H7 (cell line): ENCODE data around the gene ACP4. TPM values are rescaled to one million over a fixed set of nuclear protein-coding genes. Genes with fewer than 3 reads are reported as not detected.
A peak's percentile ranks its signal among the peaks of the same experiment; 100 is the strongest.
"Not testable (repeated sequence)": the region's sequence is repeated elsewhere in the genome, so short reads cannot be mapped to it uniquely, and the experiment has no call there.

Experiments used
- DNase-seq: peaks from one replicate; pipeline ENCODE4 v3.0.0; 2012
- H3K27me3 ChIP-seq: 2 replicates; pipeline ENCODE4 v1.6.0; 2011; ENCODE audit warnings: mild to moderate bottlenecking, low read length; ENCODE audit not compliant: control insufficient read depth, insufficient read depth
- H3K36me3 ChIP-seq: replicated peaks from 2 replicates; pipeline ENCODE4 v1.5.1; 2011; ENCODE audit warnings: low read length; ENCODE audit not compliant: control insufficient read depth, insufficient read depth
- H3K4me3 ChIP-seq: 2 replicates; pipeline ENCODE4 v1.5.1; 2011; ENCODE audit warnings: low read depth, mild to moderate bottlenecking, control low read depth, low read length, moderate library complexity; ENCODE audit not compliant: insufficient read depth
- total RNA-seq: library from RNA; depleted of rRNA; stranded (reverse); fragments of >200 nt; shearing (Covaris generic); gene quantifications from 2 replicates; pipeline ENCODE4 v1.2.3, GENCODE V29; 2014

The ACP4 gene
- total RNA-seq, 1 experiment from 2014 or later: not detected

DNA sequence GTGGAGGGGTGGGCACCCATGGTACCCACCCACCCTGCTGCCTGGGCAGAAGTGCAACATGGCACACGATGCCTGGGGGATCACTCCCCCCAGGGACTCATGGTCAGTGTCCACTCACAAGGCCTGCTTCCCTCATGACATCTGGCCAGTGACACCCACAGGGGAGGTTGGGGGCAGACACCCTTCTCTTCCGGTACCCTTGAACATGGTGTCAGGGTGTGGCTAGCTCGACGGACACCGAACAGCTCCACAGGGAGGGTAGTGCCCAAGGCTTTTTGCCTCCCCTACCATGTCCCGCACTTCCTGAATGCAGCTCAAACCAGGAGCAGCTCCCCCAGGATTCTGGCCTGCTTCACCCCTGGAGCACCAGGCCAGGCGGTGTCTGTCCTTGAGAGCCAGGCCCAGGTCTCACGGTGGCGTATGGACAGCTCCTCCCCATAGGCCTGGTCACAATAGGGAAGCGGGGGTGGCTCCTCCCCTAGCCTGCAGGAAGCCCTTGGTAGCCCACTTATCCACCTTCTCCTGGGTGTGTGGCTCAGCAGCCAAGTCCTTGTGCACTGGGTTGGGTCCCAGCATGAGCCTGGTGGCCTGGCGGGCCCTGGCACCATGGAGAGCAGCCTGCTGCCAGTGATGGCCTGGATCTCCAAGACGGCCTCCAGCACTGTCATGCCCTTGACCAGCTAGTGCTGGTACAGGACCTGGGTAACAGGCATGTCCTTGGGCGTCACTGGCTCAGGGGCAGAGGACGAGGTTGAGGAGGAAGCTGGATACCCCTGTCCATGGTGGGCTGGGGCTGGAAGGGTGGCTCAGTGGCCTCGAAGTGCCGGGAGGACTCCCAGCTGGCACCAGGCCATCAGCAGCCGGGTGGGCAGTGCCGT lies 7.8 kb downstream of the ACP4 start:
- H3K27me3 ChIP-seq: no peaks in the 10 kb centered on the region
- H3K36me3 ChIP-seq: peaks cover 41% of the 10 kb centered on the region
- peak; percentile 69 for DNase-seq
- no peak overlapping the region for H3K4me3 ChIP-seq

DNA sequence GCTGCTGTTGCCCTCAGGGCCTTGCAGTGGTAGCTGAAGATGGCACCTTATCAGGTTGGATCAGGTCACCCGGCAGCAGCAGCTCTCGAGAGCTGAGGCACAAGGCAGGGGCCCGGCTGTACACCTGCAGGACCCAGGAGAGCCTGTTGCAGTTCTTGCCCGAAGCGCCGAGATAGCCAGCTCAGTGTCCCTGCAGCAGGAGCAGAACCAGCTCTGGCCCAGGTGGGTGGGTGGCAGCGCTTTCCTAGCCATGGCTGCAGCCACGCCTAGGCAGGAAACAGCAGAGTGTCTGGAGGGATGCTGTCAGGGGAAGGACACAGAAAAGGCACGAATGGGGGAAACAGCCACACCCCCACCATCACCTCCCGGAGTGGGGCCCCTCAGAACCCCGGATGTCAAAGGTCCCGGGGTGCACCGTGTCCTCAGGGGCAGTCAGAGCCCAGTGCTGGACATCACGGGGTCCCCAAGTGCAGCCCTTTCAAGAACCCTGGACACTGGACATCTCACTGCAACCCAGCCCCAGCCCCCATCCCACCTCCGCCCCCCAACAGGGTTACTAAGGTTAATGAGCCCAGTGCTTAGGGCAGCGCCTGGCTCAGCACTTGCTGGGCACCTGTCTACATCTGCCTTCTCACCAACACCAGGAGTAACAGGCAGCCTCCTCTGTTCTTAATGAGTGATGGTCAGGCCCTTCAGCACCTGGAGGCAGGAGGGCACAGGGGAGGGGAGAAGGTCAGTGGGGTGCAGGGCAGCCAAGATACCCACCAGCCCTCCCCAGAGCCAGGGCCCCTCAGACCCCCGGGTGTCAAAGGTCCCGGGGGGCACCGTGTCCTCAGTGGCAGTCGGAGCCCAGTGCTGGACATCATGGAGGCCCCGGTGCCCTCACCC lies 8.7 kb downstream of the ACP4 start:
- Histone ChIP-seq H3K36me3 (peaks cover 41% of the 10 kb centered on the region), H3K4me3 (no peak overlapping the region), H3K27me3 (no peaks in the 10 kb centered on the region)
- peak; percentile 48 for DNase-seq

DNA sequence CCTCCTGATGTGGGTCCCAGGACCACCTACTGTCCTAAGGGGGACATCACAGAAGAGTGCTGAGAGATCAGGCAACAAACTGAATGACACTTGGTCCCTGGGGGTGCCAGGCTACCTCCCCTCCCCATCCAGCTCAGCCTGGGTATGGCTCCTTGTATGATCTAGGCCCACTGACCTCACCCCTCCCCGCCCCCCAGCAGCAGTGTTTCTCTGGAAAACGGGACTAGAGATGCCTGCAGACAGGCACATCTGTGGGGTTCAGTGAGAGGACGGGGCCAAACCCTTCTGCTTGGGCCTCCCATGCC lies 9.3 kb downstream of the ACP4 start:
- Histone ChIP-seq H3K36me3 (peaks cover 41% of the 10 kb centered on the region), H3K4me3 (no peak overlapping the region), H3K27me3 (no peaks in the 10 kb centered on the region)

DNA sequence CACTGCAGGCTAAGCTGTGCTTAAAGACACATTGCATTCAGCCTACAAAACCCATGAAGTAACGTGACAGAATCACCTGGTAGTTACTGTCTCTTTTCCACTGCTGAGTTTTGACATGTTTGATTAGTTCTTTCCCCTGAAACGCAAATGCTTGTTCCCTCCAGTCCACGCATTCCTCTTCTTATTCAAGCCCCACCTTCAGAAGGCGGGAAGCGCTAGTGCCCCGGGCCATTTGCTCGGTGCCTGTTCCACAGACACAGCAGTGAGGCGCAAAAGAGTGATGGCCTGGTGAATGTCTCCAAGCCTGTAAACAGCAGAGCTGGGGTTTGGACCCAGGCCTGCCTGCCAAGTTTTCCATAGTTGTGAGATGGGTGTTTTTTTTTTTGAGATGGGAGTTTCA lies 10.9 kb downstream of the ACP4 start:
- H3K36me3 ChIP-seq: peaks cover 41% of the 10 kb centered on the region
- DNase-seq: no peak
- H3K4me3 ChIP-seq: no peak overlapping the region

More for the DNA sequence above, 9.3 kb downstream of the ACP4 start:
- DNase-seq: no peak

DNA sequence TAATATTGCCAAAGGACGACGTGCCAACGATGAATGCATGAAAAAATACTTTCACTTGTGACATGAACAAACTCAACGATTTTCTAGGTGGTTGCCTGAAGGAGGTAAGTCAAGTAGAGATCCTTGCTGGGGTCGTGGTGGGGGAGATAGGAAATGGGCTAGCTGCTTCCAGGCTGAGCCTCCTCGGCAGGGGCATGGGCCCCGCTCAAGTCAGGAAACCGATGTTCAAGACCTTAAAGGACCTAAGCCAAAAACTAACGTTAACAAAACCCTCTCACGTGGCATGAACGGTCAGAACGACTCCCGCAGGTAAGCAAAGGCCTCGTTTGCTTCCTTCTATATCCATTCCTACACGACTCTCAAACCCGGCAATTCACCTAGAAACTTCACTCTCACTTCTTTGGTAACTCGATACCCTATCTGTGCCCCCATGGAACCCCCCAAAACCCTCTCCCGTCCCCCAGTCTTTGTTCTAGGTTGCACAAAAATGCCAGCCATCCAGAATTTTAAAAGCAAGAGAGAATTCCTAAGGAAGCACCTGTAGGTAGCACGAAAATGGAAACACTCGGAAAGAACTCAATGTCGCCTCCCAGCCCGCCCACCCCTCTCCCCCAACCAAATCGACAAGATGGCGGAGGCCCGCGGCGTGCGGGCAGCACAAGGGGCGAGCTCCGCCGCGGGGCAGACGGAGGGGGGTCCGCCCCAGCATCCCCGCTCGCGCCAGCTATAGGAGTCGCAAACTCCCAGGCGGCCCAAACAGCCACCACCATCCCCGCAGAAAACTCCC lies 13.6 kb downstream of the ACP4 start:
- Histone ChIP-seq H3K4me3 (peak overlapping the region; percentile 99), H3K36me3 (peaks cover 30% of the 10 kb centered on the region), H3K27me3 (no peaks in the 10 kb centered on the region; the same call in 1 of the 2 replicates)
- peak; percentile 86 for DNase-seq

More for the DNA sequence above, 10.9 kb downstream of the ACP4 start:
- no peaks in the 10 kb centered on the region for H3K27me3 ChIP-seq

DNA sequence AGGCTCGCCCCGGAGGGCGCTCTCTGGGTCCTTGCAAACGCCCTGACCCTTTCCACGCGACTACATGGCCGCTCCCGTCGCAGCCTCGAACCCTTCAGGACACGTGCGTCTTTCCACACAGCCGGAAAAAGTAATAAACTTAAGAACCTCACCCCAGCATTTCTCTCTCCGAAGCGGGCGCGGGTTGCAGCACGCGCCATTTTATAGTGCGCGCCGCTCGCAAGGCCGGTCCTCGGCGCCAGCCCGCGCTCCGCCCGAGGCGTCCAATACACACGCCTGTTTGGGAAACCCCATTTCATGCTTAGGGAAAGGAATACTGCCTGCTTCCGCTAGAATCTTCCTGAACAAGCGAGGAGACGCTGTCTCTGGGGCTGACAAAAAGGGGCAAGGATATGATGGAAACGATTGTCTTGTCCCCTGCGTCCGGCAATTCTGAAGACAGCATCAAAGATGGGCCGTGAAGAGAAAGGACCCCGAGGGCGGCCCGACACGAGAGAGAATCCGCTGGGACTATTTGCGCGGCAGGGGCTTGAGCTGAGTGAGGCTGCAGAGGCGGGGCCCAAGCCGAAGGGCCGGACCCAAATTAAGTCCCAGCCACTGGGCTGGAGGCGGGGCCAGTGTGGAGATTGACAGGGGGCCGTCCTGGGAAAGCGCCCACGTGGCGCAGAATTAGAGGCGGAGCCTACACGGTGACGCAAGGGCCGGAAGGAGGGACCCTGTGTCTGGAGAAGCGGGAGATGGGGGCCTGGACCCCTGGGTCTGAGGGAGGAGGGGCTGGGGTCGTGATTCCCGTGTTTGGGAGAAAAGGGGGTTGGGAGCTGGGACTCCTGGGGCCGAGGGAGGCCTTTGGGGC lies 14.4 kb downstream of the ACP4 start:
- no peaks in the 10 kb centered on the region; the same call in 1 of the 2 replicates for H3K27me3 ChIP-seq
- peak; percentile 99 for DNase-seq
- H3K4me3 ChIP-seq: peak overlapping the region; percentile 99
- H3K36me3 ChIP-seq: peaks cover 23% of the 10 kb centered on the region

DNA sequence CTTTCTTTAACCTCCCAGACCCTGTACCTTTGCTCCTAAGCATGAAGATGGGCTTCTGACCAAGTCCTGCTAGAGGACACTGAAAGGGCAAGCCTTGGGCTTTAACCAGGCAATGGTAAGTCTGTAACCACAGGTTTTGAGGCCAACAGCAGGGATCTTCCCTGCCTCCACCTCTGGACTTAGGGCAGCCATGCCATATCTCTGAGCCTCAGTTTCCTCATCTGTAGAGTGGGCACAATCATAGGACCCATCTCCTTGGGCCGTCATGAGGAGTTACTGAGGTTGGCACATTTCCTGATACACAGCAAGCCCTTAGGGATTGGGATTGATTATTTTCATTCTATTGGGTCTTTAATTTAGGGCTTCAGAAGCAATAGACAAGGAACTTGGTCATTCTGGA lies 18.6 kb downstream of the ACP4 start:
- no peaks in the 10 kb centered on the region; the same call in 1 of the 2 replicates for H3K27me3 ChIP-seq
- no peaks in the 10 kb centered on the region for H3K36me3 ChIP-seq
- no peak for DNase-seq
- no peak overlapping the region for H3K4me3 ChIP-seq

DNA sequence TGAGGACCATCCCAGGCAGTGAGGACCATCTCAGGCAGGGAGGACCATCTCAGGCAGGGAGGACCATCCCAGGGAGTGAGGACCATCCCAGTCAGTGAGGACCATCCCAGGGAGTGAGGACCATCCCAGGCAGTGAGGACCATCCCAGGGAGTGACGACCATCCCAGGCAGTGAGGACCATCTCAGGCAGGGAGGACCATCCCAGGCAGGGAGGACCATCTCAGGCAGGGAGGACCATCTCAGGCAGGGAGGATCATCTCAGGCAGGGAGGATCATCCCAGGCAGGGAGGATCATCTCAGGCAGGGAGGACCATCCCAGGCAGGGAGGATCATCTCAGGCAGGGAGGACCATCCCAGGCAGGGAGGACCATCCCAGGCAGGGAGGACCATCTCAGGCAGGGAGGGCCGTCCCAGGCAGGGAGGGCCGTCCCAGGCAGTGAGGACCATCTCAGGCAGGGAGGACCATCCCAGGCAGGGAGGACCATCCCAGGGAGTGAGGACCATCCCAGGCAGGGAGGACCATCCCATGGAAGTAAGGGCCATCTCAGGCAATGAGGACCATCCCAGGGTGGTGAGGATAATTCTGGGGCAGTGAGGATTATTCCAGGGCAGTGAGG lies 21.5 kb downstream of the ACP4 start:
- H3K4me3 ChIP-seq, H3K27me3 ChIP-seq, H3K36me3 ChIP-seq, DNase-seq: not testable (repeated sequence)

DNA sequence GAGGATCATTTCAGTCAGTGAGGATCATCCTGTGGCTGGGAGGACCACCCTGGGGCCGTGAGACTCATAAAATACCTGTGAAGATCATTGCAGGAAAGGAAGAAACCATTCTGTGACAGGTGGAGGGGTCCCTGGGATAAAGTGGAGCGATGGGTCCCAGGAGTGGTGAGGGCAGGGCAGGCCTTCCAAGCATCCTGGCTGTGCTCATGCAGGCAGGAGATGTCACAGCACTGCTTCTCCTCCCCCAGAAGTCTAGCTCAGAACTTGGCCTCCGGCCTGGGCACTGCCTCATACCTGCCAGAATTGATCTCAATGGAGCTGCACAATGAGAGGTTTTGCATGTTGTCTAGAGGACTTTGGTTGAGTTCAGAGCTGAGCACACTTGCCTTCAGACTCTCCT lies 22.3 kb downstream of the ACP4 start:
- no peaks in the 10 kb centered on the region for H3K36me3 ChIP-seq
- H3K4me3 ChIP-seq: no peak overlapping the region
- H3K27me3 ChIP-seq: peaks cover 3% of the 10 kb centered on the region; the same call in 1 of the 2 replicates
- no peak for DNase-seq

DNA sequence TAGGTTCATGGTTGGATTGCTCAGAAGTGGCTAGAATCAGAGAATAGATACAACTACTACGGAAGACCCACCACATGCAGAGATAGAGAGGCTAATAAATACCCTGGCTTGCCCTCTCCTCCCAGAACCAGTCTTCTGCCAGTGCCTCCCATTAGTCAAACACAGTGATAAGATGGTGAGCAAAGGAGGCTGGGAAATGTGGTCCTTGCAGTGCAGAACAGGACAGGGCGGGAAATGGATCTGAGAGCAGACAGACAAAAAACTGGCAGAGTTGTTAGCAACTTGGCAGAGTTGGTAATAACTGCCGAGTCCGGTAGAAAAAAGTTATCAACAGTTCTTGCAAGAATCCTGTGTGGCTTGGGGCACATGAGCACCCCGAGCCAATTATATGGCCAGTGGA lies 24.7 kb downstream of the ACP4 start:
- H3K27me3 ChIP-seq: peaks cover 26% of the 10 kb centered on the region
- DNase-seq: no peak
- no peak overlapping the region for H3K4me3 ChIP-seq
- H3K36me3 ChIP-seq: no peaks in the 10 kb centered on the region

DNA sequence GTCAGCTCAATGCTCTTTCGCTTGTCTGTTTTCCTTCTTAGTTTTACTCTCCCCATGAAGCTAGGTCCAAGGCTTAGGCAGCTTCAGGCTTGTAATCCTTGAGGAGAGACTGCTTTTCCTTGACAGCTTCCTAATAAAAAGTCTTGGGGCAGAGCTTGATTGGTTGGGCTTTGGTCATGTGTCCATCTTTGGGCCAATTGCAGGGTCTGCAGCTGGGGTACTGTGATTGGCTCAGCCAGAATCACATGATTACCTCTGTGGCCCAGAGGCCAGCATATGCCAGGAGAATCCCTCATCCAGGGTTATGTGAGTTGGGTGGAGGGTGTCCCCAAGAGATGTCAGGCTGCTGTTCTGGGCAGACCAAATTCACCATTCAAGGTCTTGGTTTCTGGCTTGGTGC lies 25.2 kb downstream of the ACP4 start:
- Histone ChIP-seq H3K36me3 (no peaks in the 10 kb centered on the region), H3K27me3 (peaks cover 31% of the 10 kb centered on the region), H3K4me3 (no peak overlapping the region)
- DNase-seq: no peak

DNA sequence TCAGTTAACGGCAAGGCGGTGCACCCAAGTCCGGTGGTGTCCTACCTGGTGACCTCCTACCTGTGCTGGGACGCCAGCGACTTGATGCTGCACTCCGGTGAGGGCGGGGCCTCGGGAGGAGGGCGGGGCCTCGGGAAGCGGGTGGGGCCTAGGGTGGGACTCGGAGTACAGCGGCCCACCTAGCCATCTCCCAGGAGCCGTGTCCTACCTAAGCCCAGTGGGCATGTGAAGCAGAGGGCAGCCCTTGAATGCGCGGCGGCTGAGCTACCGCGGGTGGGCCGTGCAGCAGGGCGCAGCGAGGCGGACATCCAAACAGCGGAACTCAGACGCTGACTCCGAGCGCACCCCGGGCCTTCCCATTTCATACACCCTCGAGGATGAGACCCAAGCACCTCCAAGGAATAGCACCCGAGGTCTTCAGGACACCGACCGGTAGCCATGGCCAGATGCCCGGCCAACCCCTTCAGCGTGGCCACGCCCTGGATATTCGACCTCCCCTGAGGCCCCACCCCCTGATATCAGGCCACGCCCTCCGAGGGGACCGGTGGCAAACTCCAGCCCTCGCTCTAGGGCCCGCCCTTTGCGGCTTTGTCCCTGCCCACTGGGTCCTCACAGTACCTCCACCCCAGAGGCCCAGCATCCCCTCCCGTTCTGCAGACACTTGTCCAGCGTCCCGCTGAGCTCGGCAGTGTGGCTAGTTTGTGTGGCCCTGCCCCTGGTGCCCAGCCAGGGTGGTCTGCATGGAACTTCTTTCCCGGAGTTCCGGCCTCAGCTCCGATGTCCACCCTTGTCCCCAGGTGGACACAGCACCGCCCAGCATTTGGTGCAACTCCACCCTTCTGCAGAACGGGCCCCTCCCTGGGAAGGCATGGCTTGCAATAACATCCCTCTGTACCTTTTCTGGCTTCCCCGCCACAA lies 28.0 kb downstream of the ACP4 start:
- H3K4me3 ChIP-seq: peak overlapping the region; percentile 77
- no peaks in the 10 kb centered on the region for H3K36me3 ChIP-seq
- H3K27me3 ChIP-seq: peaks cover 49% of the 10 kb centered on the region
- DNase-seq: peak; percentile 99
